HG02885 (cell line): ENCODE results near the gene SEL1L3.
A peak's percentile ranks its signal among the peaks of the same experiment; 100 is the strongest.

Source experiments
- ATAC-seq: cut with Tn5 transposase; IDR thresholded peaks from one replicate; pipeline ENCODE4 v1.9.1; 2021; ENCODE audit warnings: mild to moderate bottlenecking; ENCODE audit not compliant: unreplicated experiment, poor library complexity

The SEL1L3 gene

GRCh38 chr4:25857851-25858400, 4.9 kb downstream of the SEL1L3 start:
- ATAC-seq = no peak

- ATAC-seq = no peak
These were observed 5.4 kb downstream of the SEL1L3 start for GRCh38 chr4:25857403-25857802.

GRCh38 chr4:25856756-25857155, 6.0 kb downstream of the SEL1L3 start:
- ATAC-seq = no peak

- ATAC-seq = no peak
These were observed 10.7 kb downstream of the SEL1L3 start for GRCh38 chr4:25852103-25852502.

GRCh38 chr4:25847329-25847728, 15.5 kb downstream of the SEL1L3 start:
- ATAC-seq = no peak

- ATAC-seq = no peak
These were observed 16.7 kb downstream of the SEL1L3 start for GRCh38 chr4:25845841-25846653.

GRCh38 chr4:25844961-25845712, 17.7 kb downstream of the SEL1L3 start:
- no peak for ATAC-seq

- no peak for ATAC-seq
These were observed 19.3 kb downstream of the SEL1L3 start for GRCh38 chr4:25843340-25844097.

- ATAC-seq = peak; percentile 70
These were observed 20.5 kb downstream of the SEL1L3 start for GRCh38 chr4:25842229-25842845.

GRCh38 chr4:25839687-25840086, 23.1 kb downstream of the SEL1L3 start:
- ATAC-seq = no peak

GRCh38 chr4:25839233-25839632, 23.6 kb downstream of the SEL1L3 start:
- no peak for ATAC-seq

GRCh38 chr4:25838526-25838925, 24.3 kb downstream of the SEL1L3 start:
- ATAC-seq = no peak

- no peak for ATAC-seq
These were observed 25.7 kb downstream of the SEL1L3 start for GRCh38 chr4:25837107-25837506.

GRCh38 chr4:25835384-25835783, 27.4 kb downstream of the SEL1L3 start:
- no peak for ATAC-seq

- no peak for ATAC-seq
These were observed 28.2 kb downstream of the SEL1L3 start for GRCh38 chr4:25834411-25835107.

- no peak for ATAC-seq
These were observed 32.2 kb downstream of the SEL1L3 start for GRCh38 chr4:25830548-25830947.

- no peak for ATAC-seq
These were observed 34.9 kb downstream of the SEL1L3 start for GRCh38 chr4:25827897-25828296.

- no peak for ATAC-seq
These were observed 35.4 kb downstream of the SEL1L3 start for GRCh38 chr4:25827373-25827772.

GRCh38 chr4:25826074-25826752, 36.6 kb downstream of the SEL1L3 start:
- no peak for ATAC-seq
